ENCODE data around the gene CYP2W1.
A peak's percentile ranks its signal among the peaks of the same experiment; 100 is the strongest.
"Not testable (repeated sequence)": the region's sequence is repeated elsewhere in the genome, so short reads cannot be mapped to it uniquely, and the experiment has no call there.

CYP2W1 gene, protein sequence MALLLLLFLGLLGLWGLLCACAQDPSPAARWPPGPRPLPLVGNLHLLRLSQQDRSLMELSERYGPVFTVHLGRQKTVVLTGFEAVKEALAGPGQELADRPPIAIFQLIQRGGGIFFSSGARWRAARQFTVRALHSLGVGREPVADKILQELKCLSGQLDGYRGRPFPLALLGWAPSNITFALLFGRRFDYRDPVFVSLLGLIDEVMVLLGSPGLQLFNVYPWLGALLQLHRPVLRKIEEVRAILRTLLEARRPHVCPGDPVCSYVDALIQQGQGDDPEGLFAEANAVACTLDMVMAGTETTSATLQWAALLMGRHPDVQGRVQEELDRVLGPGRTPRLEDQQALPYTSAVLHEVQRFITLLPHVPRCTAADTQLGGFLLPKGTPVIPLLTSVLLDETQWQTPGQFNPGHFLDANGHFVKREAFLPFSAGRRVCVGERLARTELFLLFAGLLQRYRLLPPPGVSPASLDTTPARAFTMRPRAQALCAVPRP

DNA sequence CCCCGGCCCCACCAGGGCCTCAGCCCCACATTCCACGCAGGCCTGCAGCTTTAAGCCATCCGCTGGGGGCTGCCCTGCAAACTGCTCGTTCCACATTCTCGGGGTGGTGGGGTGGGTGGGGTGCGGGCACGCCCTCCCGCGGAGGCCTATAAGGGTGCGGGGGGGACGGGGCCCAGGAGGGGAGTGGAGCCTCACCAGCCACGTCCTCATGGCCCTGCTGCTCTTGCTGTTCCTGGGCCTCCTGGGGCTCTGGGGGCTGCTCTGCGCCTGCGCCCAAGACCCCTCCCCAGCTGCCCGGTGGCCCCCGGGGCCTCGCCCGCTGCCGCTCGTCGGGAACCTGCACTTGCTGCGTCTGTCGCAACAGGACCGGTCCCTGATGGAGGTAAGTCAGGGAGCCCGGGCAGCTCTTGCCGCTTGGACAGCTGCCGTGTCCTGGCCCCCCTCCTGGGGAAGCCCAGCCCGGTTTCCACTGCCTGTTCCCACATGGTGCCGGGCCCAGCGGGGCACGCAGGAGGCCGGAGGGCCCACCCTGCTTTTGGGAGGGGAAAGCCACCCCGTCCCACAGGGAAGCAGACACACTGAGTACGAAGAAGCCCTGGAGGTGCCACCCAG, at the start of gene CYP2W1:
CYP2W1 (plus strand) TSS at position 178 of the 612 bp plus-strand sequence; CDS start at position 209, 31 bp downstream.
- no peak for DNase-seq (ENCODE audit: low spot score)

DNA sequence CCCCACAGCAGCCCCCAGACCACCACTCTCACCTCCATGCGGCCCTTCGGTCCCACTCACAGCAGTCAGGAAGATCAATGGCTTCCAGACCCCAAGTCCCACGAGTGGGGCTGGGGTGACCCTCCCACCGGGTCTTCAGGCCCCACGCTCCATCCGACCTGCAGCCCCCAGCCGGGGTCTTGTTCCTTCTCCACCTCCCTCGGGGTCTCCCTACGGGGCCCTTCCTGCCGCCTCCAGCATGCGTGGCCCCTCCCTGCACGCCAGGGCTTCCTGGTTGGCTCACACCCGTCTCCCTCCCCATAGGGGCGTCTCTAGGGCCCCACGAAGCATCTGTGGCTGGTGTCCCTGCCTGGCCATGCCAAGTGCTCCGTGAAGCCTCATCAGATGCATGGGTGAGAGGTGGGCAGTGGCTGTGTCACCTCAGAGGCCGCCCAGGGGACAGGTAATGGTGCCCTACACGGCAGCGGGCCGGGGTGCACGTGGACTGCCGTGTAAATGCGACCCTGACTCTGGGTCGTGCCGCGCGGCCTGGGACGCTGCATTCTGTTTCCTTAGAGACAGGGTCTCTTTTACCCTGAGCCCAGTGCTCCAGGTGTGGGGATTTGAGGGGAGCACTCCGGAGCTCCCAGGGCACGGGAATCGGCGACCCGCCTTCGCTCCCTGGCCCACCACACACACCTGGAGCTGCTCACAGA, 48.4 kb upstream of the CYP2W1 start:
- no peak for DNase-seq (ENCODE audit: low spot score)

DNA sequence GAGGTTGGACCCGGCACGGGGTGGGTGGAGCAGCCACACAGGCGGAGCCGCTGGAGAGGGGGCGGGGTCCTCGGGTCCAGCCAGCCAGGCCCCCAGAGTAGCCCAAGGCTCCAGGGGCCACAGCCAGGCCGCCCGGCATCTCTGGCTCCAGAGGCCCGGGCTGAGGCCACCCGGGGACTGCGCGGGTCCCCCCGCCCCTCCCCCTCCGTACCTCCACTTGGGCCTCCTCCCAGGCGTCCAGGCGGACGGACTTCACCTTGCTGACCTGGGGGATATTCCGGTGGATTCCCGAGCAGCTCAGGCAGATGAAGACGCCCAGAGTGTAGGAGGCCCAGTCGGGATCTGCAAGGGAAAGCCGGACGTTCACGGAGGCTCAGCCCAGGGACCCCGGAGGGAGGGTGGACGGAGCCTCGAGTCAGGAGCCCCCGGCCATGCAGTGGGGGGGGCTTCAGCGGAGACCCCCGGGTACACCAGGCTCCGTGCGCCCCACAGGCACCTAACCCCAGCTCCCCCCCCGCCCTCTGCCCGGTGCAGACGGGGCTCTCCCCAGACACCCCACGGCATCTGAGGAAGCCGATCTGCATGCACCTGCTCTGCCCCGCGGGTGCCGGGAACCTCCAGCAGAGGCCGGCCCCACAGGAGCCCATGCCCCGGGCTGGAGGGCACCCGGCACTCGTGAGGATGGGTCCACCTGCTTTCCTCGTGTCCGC, 47.7 kb upstream of the CYP2W1 start:
- no peak for DNase-seq (ENCODE audit: low spot score)

DNA sequence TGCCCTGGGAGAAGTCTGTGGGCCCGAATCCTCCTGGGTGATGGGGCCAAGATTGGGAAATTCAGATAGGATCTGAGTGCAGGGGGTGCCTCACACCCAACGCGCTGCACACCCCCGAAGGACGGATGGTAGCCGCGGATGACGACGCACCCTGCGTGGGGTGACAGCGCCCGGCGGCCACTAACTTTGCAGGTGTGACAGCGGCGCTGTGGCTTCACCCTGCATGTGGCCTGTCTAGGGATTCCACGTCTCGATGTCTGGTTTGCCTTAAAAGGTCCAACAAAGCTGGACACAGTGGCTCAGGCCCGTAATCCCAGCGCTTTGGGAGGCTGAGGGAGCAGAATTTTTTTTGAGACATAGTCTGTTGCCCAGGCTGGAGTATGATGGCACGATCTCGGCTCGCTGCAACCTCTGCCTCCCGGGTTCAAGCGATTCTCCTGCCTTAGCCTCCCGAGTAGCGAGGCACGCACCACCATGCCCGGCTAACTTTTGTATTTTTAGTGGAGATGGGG, 47.1 kb upstream of the CYP2W1 start:
- DNase-seq (ENCODE audit: low spot score): no peak

DNA sequence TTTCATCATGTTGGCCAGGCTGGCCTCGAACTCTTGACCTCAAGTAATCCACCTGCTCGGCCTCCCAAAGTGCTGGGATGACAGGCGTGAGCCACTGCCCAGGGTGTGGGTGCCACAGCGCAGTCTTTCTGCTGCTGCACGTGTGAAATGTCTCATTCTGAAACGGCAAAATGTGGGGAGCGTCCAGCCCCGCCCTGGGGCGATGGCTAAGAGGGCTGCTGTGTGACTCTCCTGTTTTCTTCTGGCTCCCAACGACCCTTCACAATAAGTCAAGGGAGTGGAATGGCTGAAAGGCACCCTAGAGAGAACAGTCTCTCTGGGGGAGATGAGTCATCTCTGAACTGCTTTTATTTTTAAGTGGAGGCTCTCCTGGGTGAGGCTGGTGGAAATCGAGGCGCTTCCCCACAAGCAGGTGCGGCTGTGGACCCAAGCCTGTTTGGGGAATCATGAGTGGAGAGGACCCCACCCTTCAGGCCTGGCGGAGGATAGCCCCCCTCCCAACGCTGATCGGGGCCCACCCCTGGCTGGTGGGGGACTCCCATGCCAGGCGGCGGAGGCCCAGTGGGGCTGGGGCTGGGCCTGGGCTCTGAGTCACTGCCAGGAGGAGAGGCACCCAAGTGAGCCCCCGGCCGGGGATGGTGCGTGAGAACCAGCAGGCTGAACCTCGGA, 46.5 kb upstream of the CYP2W1 start:
- DNase-seq (ENCODE audit: low spot score): peak; percentile 78

DNA sequence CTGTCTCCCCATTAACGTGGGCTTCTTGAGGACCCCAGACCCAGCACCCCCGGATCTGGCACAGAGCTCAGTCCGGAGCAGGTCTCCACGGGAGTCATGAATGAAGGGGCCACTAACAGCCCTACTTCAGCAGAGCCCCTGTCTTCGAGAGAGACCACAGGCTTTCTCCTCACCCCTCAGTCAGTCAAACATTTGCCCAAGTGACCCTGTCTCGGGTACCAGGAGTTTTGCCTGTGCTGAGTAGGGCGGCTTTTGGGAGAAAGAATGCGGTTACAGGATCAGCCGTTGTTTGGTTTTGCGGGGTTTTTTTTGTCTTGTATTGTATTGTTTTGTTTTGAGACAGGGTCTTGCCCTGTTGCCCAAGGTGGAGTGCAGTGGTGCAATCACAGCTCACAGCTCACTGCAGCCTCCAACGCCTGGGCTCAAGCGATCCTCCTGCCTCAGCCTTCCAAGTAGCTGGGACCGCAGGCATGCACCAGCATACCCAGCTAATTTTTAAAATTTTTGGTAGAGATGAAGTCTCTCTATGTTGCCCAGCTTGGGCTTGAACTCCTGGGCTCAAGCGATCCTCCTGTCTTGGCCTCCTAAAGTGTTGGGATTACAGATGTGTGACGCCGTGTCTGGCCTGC, 45.0 kb upstream of the CYP2W1 start:
- peak; percentile 62 for DNase-seq (ENCODE audit: low spot score)

DNA sequence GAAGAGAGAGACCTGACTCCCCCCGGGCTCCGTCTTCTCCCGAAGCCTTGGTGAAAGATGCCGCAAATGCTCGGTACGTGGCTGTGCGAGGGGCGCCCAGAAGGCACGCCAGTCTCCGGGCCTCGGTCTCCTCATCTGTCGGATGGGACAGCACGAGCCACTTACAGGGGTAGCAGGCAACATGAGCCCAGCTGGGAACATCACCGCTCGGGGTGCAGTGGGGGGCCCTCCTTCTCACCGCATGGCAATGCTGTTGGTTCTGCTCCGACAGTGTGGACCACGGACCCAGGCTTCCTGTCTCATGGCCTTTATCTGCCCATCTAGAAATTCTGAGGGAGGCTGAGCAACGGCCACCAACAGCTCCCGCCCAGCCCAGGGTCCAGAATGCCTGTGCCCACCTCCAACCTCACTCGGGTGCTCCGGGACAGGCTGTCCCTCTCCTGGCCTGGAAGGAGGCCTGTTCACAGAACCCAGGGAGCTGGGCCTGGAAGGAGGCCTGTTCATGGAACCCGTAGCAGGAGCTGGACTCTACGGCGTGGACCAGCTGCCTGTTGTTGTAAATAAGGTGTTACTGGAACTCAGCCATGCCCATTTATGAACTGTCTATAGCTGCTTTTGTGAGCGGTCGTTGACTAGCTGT, 44.3 kb upstream of the CYP2W1 start:
- no peak for DNase-seq (ENCODE audit: low spot score)

DNA sequence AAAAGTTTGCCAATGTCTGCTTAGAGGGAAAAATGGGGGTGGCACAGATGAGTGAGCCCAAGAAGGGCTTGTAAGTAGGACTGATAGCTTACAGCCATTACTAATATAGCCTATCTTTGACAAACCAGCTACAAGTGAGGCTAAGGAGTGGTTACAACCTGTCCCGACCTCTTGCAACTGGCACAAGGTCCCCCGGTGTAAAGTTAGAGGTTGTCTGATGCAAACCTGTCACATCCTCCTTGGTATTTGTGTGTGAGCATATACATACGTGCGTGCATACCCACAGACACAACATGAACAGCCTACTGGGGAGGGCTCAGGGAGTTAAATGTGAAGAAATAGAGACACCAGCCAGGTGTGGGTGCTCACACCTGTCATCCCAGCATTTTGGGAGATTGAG, 43.1 kb upstream of the CYP2W1 start:
- DNase-seq (ENCODE audit: low spot score): no peak

DNA sequence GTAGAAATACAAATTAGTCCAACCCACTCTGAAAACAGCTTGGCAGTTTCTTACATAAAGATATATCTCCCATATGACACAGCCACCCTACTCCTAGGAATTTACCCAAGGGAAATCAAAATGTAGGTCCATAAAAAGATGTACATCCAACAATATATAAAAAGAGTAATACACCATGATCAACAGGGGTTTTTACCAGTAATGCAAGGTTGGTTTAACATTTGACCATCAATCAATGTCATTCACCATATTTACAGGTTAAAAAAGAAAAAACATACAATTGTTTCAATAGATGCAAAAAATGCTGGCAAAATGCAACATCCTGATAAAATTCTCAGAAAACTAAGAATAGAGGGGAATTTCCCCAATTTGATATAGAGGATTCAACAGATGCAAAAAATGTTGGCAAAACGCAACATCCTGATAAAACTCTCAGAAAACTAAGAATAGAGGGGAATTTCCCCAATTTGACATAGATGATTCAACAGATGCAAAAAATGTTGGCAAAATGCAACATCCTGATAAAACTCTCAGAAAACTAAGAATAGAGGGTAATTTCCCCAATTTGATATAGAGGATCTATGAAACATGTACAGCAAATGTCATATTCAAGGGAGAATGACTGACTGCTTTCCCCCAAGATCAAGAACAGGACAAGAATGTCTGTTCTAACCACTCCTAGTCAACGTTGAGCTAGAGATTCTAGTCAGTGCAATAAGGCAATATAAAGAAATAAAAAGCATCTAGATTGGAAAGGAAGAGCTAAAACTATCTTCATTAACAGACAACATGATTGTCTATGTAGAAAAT, 42.2 kb upstream of the CYP2W1 start:
- no peak for DNase-seq (ENCODE audit: low spot score)

DNA sequence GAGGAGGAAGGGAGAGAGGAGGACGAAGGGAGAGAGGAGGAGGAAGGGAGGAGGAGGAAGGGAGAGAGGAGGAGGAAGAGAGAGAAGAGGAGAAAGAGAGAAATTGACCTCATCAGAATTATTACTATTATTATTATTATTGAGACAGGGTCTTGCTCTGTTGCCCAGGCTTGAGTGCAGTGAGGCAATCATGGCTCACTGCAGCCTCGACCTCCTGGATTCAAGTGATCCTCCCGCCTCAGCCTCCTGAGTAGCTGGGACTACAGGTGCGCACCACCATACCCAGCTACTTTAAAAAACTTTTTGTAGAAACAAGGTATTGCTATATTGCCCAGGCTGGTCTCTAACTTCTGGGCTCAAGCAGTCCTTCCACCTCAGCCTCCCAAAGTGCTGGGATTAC, 39.2 kb upstream of the CYP2W1 start:
- not testable (repeated sequence) for DNase-seq (ENCODE audit: low spot score)

DNA sequence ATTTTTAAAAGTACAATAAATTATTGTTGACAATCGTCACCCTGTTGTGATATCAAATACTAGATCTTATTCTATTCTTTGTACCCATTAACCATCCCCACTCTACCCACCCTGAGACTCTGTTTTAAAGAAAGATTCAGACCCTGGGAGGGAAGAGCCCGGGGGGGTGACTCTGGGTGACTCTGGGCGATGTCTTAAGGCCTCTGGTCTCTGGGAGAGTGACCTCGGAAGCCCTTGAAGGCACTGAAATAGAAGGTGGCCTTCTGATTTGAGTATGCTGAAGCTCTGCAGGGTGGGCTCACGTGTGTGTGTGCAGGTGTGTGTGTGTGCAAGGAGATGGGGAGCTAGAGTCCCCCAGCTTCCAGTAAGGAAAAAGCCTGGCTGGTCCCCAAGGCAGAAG, 38.2 kb upstream of the CYP2W1 start:
- DNase-seq (ENCODE audit: low spot score): no peak

DNA sequence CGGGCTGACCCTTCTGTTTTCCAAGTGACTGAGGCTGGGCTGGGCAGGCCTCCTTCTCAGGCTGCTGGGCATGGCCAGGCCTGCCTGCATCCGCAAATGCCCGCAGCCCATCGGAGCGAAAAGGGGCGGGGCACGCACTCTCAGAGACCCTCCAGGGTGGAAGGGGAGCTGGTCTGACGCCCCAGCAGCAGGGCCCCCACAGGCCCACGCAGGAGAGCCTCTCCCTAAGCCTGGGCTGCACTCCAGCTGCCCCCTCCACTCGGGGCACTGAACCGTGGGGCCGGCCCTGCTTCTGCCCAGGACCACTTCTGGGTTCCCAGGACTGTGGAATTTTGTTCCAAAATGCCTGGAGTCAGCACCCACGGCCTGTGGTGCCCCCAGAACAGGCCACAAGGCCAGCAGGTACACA, 37.8 kb upstream of the CYP2W1 start:
- DNase-seq (ENCODE audit: low spot score): no peak

DNA sequence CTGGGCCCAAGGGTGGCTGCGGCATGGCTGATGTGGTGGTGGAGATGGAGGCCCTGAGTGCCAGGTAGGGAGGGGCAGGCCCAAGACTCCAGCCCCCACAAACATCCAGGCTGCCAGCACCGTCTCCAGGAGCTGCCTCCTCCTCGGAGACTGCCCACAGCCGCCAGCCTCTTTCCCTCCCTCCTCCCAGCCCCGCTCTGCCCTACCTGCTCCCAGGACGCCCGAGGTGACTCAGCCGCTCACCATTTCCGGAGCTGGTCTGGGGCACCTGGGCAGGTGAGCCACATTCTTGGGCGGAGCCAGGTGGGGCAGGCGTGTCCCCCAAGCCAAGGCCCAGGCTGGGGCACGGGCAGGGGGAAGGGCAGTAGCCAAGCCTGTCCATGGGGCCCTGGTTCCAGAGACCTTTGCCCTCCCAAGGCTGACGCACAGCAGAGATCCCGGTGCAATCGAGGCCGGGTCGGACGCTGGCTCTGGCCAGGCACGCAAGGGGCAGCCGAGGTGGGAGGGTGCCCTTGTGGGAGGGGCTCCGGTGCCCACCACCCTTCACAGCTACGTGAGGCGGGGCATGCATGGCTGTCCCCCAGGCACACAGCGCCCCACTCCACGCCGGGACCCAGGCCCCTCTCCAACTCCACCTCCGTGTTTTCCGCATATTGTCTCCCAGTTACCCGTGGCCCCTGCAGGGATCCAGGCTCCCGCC, 37.3 kb upstream of the CYP2W1 start:
- no peak for DNase-seq (ENCODE audit: low spot score)

DNA sequence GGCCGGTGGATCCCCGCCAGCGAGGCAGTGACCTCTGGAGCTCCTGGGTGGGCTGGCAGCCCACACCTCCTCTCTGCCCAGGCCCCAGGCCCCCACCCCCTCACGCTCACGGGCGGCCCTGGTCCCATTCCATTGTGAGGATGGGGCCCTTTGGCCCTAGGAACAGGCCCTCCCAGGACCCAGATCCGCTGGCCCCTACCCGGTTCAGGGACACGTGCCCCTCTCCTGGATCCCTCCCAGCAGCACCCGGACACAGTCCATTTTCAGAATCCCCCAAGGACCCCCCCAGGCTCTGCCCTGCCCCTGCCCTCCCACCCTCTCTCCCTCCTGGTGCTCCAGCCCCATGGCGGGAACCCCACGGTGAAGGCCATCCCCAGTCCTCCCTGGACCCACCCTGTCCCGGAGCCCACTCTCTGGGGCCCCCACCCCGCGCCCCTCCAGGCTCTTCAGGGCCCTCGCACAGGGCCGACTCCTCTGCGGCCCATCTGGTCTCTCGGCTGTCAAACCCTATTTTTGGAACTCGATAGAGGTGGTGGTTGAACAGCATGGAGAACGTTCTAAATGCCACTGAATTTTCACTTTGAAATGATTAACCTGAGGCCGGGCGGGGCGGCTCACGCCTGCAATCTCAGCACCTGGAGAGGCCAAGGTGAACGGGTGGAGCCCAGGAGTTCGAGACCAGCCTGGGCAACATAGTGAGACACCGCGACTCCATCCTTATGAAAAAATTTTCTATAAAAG, 36.6 kb upstream of the CYP2W1 start:
- no peak for DNase-seq (ENCODE audit: low spot score)

DNA sequence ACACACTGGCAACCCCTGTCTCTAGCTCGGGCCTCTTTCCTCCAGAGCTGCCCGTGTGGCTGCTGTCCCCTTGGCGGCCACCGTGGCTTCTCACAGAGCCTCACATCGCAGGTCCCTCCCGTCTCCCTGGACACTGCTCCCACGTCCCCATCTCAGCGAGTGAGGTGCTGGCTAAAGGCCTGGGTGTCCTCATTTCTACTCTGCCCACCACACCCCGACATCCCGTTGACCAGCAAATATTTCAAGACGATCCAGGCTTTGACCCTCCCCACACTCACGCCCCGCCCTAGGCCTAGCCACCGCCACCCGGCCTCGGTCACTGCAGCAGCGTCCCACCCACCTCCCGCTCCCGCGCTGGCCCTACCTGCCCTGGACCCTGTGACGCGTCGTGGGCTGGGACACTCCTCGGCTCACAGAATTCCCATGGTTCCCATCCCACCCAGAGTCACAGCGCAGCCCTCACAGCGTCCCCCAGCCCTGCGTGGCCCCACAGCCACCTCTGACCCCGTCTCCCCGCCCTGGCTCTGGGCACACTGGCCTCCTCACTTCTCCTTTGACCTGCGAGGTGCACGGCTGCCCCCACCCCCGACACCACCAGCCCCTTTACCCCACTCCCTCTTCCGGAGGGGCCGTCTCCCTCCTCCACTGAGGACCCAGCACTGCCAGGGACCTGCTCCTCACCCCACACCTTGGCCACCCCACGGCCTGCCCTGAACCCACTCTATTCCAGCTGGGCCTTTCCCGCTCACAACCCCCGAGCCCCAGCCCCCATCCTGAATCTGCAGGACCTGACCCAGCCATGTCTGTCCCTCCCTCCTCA, 35.4 kb upstream of the CYP2W1 start:
- no peak for DNase-seq (ENCODE audit: low spot score)

DNA sequence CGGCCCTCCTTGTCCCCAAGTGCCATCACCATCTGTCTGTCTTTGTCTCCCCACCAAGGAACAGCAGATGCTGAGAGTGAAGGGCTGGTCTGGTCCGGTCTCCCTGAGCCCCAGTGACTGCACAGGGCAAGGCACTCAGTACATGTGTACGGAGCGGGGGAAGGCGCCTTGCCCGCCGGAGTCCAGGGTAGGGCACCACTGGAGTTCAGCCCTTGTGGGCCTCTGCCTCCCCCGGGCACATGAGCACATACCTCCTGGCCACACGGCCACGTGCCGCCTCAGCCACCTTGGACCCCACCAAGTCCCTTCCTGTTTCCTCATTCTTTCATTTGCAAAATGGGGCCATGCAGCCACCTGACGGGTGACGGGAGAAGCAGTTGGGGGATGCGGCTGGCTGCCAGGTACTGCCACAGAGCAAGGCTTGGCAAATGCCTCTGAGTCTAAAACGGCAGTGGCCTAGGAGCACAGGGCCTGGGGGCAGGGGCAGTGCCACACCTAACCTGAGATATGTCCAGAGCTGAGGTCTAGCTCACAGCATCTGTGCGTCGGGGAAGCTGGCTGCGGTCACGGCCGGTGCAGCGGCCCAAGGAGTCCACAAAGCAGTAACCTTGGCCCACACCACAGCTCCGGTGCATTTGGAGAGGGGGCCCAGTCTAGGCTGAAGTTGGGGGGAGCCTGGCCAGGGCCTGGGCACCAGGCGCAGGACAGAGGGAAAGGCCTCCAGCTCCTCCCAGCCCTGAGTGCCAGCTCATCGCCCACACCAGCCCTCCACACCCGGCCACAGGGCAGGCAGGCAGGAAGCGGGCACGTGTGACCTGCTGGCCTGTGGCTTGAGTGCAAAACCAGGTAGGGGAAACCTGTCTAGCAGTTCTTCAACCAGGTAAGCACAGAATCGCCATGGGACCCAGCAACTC, 33.7 kb upstream of the CYP2W1 start:
- DNase-seq (ENCODE audit: low spot score): no peak

All from NAMALWA (cell line).